DMS 273 treated with DMSO at 0.1 percent for 48 hours (cell line): Measurements from ENCODE around the gene RPL10.

Source experiments
- DNase-seq: peaks from one replicate; lab custom pipeline; 2025; lab: John Stamatoyannopoulos, UW

Gene RPL10

GRCh38 chrX:154430916-154431315 lies 32.7 kb downstream of the RPL10 start:
- DNase-seq = no peak

DNA sequence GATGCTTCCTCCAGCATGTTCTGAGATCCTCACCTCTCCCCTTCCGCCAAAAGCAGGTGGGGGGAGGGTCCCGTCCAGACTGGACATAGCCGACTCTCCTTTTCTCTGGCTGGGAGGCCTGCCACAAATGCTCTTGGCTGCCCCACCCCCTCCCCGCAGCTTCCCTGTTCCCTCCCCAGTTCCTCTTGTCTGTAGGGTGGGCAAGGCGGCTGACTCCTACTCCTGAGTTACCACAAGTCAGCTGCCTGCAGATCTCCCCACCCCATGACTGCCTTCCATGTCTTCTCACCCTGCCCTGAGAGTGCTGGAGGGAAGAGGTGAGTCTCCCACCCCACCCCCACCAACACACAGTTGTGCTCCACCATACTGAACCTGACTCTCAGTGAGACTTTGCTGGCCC lies 33.2 kb downstream of the RPL10 start:
- no peak for DNase-seq

DNA sequence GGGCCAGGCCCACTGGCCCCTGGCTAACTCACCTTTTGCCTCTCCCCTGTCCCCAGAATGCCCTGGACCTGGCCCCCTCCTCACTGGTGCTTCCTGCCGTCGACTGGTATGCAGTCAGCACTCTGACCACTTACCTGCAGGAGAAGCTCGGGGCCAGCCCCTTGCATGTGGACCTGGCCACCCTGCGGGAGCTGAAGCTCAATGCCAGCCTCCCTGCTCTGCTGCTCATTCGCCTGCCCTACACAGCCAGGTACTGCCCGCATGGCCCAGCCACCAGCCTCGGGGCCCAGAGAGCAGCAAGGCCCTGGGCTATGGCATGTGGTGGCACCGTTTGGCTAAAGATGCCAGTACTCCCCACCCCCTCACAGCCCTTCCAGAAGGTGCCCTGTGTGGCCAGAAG lies 34.0 kb downstream of the RPL10 start:
- no peak for DNase-seq

- no peak for DNase-seq
These were observed 35.4 kb downstream of the RPL10 start for GRCh38 chrX:154433605-154434004.

DNA sequence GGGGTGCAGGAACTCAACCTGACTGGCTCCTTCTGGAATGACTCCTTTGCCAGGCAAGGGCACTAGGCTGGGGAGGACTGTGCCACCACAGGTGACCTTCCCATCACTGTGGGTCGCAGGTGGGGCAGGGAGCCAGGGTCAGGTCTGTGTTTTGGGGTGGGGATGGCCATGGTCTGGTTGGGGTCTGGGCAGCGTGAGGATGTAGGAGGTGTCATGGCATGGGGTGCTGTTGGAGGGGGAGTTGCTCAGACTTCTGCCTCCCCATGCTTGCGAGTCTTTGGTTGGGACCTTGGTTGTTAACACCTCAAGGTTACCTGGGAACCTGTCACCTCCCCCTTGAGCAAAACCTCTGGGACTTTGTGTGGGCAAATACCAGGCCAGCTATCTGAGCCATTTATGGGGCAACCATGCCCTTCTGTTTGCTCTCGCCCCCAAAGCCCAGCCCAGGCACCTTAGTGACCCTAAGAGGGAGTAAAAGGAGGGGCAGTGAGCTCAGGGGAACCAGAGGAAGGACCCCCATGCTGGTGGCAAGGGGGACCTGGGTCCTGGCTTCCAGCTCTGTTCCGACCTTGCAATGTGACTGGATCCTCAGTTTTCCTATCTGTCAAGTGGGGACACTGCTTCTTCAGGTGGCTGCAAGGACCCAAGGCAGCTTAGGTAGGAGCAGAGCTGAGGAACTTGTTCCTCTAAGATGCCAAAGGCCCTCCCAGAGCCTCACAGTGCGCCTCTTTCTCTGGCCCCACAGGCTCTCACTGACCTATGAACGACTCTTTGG lies 36.4 kb downstream of the RPL10 start:
- DNase-seq = no peak

DNA sequence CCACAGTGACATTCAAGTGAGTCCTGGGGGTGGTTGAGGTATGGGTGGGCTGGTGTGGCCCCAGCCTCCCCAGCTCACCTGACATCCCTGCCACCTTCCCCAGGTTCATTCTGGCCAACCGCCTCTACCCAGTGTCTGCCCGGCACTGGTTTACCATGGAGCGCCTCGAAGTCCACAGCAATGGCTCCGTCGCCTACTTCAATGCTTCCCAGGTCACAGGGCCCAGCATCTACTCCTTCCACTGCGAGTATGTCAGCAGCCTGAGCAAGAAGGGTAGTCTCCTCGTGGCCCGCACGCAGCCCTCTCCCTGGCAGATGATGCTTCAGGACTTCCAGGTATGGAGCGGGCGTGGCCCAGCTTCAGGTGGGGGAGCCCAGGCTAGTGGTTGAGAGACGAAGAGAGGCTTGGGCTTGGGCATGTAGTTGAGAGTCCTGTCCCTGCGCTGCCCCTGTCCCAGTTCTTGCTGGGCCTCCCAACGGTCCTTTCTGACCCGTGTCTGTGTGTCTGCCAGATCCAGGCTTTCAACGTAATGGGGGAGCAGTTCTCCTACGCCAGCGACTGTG lies 37.1 kb downstream of the RPL10 start:
- no peak for DNase-seq

GRCh38 chrX:154436374-154436982 lies 38.3 kb downstream of the RPL10 start:
- DNase-seq = no peak

DNA sequence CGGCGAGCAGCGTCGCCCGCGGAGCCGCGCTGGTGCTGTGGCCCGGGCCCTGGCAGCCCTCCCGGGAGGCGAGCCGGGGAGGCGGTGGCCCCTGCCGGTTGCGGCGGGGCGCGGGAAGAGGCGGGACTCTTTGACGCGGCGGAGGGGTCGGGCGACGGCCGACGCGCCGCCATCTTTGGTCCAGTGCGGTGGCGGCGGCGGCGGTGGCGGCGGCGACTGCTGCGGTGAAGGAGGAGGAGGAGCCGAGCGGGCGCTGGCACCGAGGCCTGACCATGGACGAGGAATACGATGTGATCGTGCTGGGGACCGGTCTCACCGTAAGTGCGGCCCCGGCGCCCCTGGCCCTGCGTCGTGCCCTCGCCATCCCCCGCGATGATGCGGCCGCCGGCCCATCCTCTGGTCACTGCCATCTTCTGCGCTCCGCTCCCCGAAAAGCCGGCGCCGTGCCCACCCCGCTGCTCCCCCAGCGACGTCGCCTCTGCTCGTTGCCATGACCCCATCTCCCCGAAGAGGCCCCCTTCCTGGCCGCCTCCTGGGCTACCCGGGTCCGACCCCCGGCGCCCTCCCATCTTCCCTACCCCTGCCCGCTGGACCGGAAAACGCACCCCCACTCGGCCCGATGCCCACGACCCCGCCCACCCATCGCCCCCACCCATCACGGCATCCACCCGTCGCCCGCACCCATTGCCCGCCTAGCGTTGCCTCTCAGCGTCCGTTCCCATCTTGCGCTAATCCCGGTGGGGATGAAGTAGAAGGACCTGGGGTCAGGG lies 39.0 kb downstream of the RPL10 start, which contains the start of gene GDI1:
Gene GDI1 (plus strand): TSS at position 172 of the 770 bp plus-strand sequence. CDS start 101 bp downstream, at position 273.
- no peak for DNase-seq

DNA sequence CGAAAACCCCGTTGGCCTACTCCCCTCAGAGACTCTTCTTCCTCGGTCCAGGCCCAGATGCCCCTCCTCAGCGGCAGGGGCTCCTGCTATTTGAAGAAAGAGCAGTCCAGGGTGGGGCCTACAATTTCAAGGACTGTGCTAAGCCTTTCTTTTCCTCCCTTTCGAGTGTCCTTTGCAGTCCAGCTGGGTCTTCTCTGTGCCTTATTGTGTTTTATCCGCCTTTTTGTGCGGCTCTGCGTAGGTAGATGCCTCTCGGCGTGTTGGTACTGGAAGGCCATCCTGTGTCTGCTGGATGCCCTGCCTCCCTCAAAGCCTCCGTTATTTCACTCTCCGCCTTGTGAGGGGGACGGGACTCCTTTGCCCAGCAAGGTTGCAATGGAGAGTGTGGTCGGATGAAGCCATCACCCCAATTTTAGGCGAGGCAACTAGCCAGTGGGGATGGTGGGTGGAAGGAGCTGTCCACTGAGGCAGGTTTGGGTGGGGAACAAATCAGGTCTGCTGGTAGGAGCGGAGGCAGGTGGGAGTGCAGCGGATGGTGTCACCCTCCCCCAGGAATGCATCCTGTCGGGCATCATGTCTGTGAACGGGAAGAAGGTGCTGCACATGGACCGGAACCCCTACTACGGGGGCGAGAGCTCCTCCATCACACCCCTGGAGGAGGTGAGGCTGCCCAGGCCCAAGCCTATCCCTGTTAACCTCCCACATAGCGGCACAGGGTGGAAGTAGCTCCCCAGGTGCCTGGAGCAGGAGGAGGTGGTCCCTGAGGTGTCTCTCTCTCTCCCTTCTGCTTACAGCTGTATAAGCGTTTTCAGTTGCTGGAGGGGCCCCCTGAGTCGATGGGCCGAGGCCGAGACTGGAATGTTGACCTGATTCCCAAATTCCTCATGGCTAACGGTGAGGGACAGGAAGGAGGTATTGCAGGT lies 40.1 kb downstream of the RPL10 start:
- no peak for DNase-seq

DNA sequence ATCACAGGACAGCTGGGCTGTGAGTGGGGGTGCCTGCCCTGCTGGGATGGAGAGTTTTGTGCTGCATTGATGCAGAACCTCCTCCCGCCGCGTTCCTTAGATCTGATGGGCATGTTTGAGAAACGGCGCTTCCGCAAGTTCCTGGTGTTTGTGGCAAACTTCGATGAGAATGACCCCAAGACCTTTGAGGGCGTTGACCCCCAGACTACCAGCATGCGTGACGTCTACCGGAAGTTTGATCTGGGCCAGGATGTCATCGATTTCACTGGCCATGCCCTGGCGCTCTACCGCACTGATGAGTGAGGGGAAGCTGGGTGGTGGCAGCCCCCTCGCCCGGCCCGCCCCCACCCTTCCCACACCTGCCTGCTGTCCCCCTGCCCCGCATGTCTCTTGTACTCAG lies 41.7 kb downstream of the RPL10 start:
- DNase-seq = no peak

DNA sequence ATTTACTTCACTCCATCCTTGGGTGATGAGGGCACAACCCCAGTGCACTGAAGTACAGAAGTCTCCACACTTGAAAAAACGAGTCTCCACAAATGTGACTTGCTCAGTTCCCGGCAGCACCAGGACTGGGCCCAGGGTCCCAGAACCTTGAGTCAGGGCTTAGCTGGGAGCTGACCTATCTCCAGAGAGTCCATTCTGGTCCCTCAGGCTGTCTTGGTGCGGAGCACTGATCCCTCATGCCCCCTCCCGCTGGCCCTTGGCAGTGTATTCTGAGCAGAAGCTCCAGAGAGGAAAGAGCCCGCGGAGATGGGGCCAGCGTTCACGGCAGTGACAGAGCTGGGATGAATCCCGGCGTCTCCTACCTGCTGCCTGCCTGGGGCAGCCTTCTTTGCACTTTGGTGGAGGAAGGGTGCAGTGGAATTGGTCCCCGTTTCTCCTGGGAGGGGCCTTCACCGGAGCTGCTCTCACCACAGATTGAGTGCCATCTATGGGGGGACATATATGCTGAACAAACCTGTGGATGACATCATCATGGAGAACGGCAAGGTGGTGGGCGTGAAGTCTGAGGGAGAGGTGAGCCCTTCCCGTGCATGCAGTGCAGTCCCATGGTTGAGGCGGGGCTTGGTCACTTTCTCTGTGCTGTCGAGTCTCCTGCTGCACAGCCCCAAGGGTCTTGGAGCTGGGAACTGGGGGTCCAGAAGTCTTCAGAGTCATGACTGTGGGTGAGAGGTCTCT lies 42.6 kb downstream of the RPL10 start:
- DNase-seq = no peak

DNA sequence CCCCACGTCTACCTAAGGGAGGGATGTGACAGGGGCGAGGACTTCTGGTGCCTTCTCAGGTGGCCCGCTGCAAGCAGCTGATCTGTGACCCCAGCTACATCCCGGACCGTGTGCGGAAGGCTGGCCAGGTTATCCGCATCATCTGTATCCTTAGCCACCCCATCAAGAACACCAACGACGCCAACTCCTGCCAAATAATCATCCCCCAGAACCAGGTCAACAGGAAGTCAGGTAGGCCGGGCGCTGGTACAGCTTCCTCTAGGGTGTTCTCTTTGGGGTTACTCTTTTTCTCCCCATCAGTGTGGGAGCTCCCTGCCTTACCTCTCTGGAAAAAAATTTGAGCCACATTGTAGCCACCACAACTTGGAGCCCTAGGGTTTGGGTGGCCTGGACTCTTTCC lies 43.4 kb downstream of the RPL10 start:
- no peak for DNase-seq

GRCh38 chrX:154441984-154442707 lies 44.0 kb downstream of the RPL10 start:
- no peak for DNase-seq

DNA sequence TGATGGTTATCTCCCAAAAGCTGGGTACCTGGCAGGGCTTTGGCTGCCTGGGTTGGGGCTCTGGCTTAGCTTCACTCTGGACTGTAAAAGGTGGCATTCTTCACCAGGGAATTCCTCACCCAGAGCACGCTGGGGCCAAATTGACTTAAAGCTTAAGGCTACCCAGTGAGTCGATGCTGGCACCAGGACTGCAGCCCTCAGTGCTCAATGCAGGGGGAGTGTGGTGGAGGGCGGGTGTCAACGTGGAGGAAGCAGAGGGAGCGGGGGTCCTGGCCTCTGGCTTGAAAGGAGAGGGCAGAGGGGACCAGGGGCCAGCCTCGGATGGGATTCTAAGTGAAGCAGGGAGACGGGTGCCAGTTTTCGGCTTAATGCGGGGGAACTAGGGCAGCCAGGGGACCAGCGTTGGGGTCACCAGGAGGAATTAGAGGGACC lies 45.3 kb downstream of the RPL10 start:
- no peak for DNase-seq

GRCh38 chrX:154443992-154444754 lies 46.0 kb downstream of the RPL10 start, which contains the start of gene FAM50A:
Gene FAM50A, plus strand, starts transcription at chrX:154444141. Its CDS starts 95 bp downstream, at chrX:154444236.
- no peak for DNase-seq

DNA sequence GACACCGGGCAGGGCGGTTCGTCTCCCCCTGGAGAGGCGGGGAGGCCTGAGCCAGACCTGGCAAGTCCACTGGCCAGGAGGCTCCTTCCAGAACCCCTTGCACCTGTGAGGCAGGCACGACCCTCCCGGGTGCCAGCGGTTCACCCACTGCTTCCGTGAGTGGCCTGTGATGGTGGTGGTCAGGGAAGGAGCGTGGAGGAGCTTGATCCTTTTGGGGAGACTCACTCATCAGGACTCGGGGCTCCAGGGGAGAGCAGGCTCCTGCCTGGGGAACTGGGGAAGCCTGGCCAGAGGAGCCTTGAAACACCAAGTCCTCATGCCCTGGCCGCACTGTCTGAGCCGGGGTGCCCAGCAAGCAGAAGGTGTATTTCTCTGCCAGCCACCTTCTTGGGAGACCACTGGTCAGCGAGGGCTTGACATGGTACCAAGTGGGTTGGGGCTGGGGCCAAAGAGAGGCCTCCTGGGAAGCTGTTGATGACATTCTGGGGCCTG lies 46.6 kb downstream of the RPL10 start:
- no peak for DNase-seq

DNA sequence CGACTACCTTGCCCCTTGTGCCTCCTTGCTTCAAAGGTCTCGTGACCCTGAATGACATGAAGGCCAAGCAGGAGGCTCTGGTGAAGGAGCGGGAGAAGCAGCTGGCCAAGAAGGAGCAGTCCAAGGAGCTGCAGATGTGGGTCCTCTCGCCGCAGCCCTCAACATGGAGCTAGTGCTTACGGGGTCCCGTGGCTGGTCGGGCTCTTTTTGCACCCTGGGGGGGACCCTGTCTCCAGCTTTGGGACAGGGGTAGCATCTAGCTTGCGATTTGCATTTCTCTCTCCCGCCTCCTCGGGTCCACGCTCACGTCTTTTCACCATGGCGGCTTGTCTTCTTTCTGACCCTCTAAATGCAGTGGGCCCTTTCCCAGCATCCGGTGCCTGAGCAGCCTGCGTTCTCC lies 47.6 kb downstream of the RPL10 start:
- no peak for DNase-seq

DNA sequence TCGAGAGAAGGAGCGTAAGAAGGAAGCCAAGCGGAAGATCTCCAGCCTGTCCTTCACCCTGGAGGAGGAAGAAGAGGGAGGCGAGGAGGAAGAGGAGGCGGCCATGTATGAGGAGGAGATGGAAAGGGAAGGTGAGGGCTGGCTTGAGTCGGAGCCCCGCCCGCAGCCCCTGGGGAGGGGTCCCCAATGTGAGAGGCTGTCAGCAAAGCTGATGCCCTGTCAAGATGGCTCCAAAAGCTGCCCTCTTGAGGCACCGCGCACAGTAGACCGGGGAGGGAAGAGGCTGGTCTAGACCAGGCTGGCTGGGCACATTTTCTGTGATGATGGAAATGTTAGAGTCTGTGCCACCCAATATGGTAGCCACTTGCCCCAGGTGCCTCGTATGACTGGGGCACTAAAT lies 48.3 kb downstream of the RPL10 start:
- DNase-seq = no peak

- DNase-seq = no peak
These were observed 50.3 kb downstream of the RPL10 start for GRCh38 chrX:154448484-154448883.
